MM.1S (cell line): ENCODE results near the gene SNX25.

Experiments
- DNase-seq: peaks from one replicate; pipeline ENCODE4 v3.0.0-alpha.2; 2015
- H2AFZ ChIP-seq: fragments of 300-600 bp; sonication (generic); 2 replicates; pipeline ENCODE4 v1.6.0; 2016; ENCODE audit warnings: antibody characterized with exemption, low read length
- H3F3A ChIP-seq: fragments of 300-600 bp; sonication (generic); 2 replicates; pipeline ENCODE4 v1.6.1; 2016; ENCODE audit warnings: mild to moderate bottlenecking, antibody characterized with exemption, low read length, moderate library complexity, mixed read lengths; ENCODE audit not compliant: insufficient read depth
- H3K27ac ChIP-seq: fragments of 300-600 bp; sonication (generic); 2 replicates; pipeline ENCODE4 v1.5.1; 2016; ENCODE audit warnings: mild to moderate bottlenecking, low read length
- H3K27me3 ChIP-seq: fragments of 300-600 bp; sonication (generic); replicated peaks from 2 replicates; pipeline ENCODE4 v1.6.0; 2016; ENCODE audit warnings: low read length; ENCODE audit not compliant: insufficient read depth
- H3K36me3 ChIP-seq: fragments of 300-600 bp; sonication (generic); replicated peaks from 2 replicates; pipeline ENCODE4 v1.6.1; 2016; ENCODE audit warnings: mild to moderate bottlenecking, low read length, mixed read lengths; ENCODE audit not compliant: insufficient read depth
- H3K4me1 ChIP-seq: fragments of 300-600 bp; sonication (generic); 2 replicates; pipeline ENCODE4 v1.6.1; 2016; ENCODE audit warnings: low read length, mixed read lengths
- H3K4me2 ChIP-seq: fragments of 300-600 bp; sonication (generic); 2 replicates; pipeline ENCODE4 v1.6.0; 2016; ENCODE audit warnings: low read depth, low read length
- H3K4me3 ChIP-seq: fragments of 300-600 bp; sonication (generic); 2 replicates; pipeline ENCODE4 v1.5.1; 2016; ENCODE audit warnings: low read length, mixed read lengths
- H3K79me2 ChIP-seq: fragments of 300-600 bp; sonication (generic); 2 replicates; pipeline ENCODE4 v1.6.1; 2016; ENCODE audit warnings: mixed run types, low read length, mixed read lengths
- H3K9ac ChIP-seq: fragments of 300-600 bp; sonication (generic); 2 replicates; pipeline ENCODE4 v1.6.1; 2016; ENCODE audit warnings: low read length, mixed read lengths
- H3K9me2 ChIP-seq: fragments of 300-600 bp; sonication (generic); replicated peaks from 2 replicates; pipeline ENCODE4 v1.6.1; 2016; ENCODE audit warnings: mild to moderate bottlenecking, low read length, mixed read lengths; ENCODE audit not compliant: insufficient read depth
- H3K9me3 ChIP-seq: fragments of 300-600 bp; sonication (generic); replicated peaks from 2 replicates; pipeline ENCODE4 v1.6.1; 2016; ENCODE audit warnings: mild to moderate bottlenecking, low read length, mixed read lengths; ENCODE audit not compliant: insufficient read depth
- H4K20me1 ChIP-seq: fragments of 300-600 bp; sonication (generic); 2 replicates; pipeline ENCODE4 v1.6.1; 2016; ENCODE audit warnings: mild to moderate bottlenecking, low read length, moderate library complexity, mixed read lengths; ENCODE audit not compliant: insufficient read depth
- EZH2 ChIP-seq: fragments of 300-600 bp; sonication (generic); optimal IDR thresholded peaks from 2 replicates; pipeline ENCODE3; 2017; ENCODE audit warnings: low read depth, mild to moderate bottlenecking, antibody characterized with exemption, low read length, mixed read lengths
- EZH2phosphoT487 ChIP-seq: fragments of 300-600 bp; sonication (generic); IDR thresholded peaks from 2 replicates; pipeline ENCODE4 v1.6.1; 2018; ENCODE audit warnings: antibody characterized with exemption, low read length
- TF ChIP-seq, protein P1 (sequence below): fragments of 300-600 bp; sonication (generic); IDR thresholded peaks from 2 replicates; pipeline ENCODE4 v1.5.1; 2016; ENCODE audit warnings: antibody characterized with exemption, low read length, mixed read lengths

SNX25 gene

DNA sequence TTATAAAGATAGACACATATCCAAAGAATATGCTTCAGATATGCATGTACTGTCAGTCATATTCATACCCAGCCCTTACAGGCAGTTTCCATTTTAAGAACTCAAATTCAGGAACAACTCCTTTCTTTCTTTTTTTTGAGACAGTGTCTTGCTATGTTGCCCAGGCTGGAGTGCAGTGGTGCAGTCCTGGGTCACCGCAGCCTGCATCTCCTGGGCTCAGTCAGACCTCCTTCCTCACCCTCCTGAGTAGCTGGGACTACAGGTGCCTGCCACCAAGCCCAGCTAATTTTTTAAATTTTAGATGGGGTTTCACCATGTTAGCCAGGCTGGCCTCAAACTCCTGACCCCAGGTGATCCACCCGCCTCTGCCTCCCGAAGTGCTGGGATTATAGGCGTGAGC lies 34.5 kb downstream of the SNX25 start:
- no peak overlapping the region for H3K4me3 ChIP-seq
- H4K20me1 ChIP-seq: no peaks in the 10 kb centered on the region
- no peak overlapping the region for H2AFZ ChIP-seq
- H3K9me2 ChIP-seq: no peaks in the 10 kb centered on the region
- H3K4me1 ChIP-seq: no peaks in the 10 kb centered on the region
- DNase-seq: no peak
- H3K36me3 ChIP-seq: 0 out of 2 replicates have a peak, but pooled peaks cover 3% of the 10 kb centered on the region
- H3F3A ChIP-seq: no peaks in the 10 kb centered on the region
- peaks cover 75% of the 10 kb centered on the region for H3K79me2 ChIP-seq
- no peak overlapping the region for H3K9ac ChIP-seq
- H3K27me3 ChIP-seq: no peaks in the 10 kb centered on the region
- H3K27ac ChIP-seq: no peak overlapping the region
- H3K9me3 ChIP-seq: no peaks in the 10 kb centered on the region
- H3K4me2 ChIP-seq: no peak overlapping the region
- TF ChIP-seq EZH2 (no peak), EZH2phosphoT487 (no peak)
- TF ChIP-seq, protein P1, sequence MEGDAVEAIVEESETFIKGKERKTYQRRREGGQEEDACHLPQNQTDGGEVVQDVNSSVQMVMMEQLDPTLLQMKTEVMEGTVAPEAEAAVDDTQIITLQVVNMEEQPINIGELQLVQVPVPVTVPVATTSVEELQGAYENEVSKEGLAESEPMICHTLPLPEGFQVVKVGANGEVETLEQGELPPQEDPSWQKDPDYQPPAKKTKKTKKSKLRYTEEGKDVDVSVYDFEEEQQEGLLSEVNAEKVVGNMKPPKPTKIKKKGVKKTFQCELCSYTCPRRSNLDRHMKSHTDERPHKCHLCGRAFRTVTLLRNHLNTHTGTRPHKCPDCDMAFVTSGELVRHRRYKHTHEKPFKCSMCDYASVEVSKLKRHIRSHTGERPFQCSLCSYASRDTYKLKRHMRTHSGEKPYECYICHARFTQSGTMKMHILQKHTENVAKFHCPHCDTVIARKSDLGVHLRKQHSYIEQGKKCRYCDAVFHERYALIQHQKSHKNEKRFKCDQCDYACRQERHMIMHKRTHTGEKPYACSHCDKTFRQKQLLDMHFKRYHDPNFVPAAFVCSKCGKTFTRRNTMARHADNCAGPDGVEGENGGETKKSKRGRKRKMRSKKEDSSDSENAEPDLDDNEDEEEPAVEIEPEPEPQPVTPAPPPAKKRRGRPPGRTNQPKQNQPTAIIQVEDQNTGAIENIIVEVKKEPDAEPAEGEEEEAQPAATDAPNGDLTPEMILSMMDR: no peak

DNA sequence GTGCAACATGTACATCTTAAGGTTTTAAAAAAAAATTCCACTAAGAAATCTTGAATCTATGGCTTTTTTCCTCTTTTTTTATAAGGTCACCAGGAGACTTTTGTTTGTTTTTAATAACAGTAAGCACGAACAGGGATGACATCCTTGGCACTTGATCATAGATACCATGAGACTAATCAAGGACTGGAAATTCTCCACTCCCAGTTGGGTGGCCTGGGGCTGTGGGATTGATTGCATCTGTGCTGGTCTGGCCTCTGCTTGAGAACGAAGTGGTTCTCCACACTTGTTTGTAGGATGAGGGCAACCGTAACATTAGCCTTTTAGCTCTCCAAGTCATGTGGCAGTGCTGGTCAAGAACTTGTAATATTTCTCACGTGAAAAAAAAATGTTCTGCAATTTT lies 35.4 kb downstream of the SNX25 start:
- no peak for DNase-seq
- Histone ChIP-seq H3K4me3 (no peak overlapping the region), H3K9me3 (no peaks in the 10 kb centered on the region), H4K20me1 (no peaks in the 10 kb centered on the region), H3K27me3 (no peaks in the 10 kb centered on the region), H3K4me1 (no peaks in the 10 kb centered on the region), H2AFZ (no peak overlapping the region), H3K36me3 (0 out of 2 replicates have a peak, but pooled peaks cover 3% of the 10 kb centered on the region), H3F3A (no peaks in the 10 kb centered on the region), H3K4me2 (no peak overlapping the region), H3K79me2 (peaks cover 72% of the 10 kb centered on the region), H3K27ac (no peak overlapping the region), H3K9me2 (no peaks in the 10 kb centered on the region), H3K9ac (no peak overlapping the region)
- TF ChIP-seq EZH2phosphoT487 (no peak), EZH2 (no peak)
- TF ChIP-seq, protein P1: no peak

DNA sequence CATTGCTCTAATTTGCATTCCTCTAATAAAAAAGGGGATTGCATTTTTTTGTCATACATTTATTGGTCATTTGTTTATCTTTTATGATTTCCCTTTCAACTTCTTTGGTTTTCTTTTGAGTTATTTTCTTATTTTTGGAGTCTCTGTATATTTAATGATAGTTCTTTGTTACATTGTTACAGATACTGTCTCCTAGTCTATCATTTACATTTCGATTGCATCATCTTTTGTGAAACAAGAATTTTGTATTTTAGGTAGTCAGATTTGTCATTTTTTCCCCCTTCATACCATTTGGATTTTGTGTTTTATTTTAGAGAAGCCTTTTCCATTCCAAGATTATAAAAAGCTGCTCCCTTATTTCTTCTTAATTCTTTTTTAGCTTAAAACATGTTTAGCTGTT lies 37.1 kb downstream of the SNX25 start:
- H3K36me3 ChIP-seq: 0 out of 2 replicates have a peak, but pooled peaks cover 3% of the 10 kb centered on the region
- no peak overlapping the region for H3K4me3 ChIP-seq
- H3K9ac ChIP-seq: no peak overlapping the region
- H3K79me2 ChIP-seq: peaks cover 83% of the 10 kb centered on the region
- no peaks in the 10 kb centered on the region for H3K27me3 ChIP-seq
- H4K20me1 ChIP-seq: no peaks in the 10 kb centered on the region
- H2AFZ ChIP-seq: no peak overlapping the region
- no peaks in the 10 kb centered on the region for H3F3A ChIP-seq
- H3K9me3 ChIP-seq: no peaks in the 10 kb centered on the region
- TF ChIP-seq, protein P1: no peak
- TF ChIP-seq EZH2phosphoT487 (no peak), EZH2 (no peak)
- DNase-seq: no peak
- no peaks in the 10 kb centered on the region for H3K9me2 ChIP-seq
- no peak overlapping the region for H3K27ac ChIP-seq
- H3K4me1 ChIP-seq: peaks cover 14% of the 10 kb centered on the region
- no peak overlapping the region for H3K4me2 ChIP-seq
